ENCODE data around the gene ZNF568. TPM values are rescaled to one million over a fixed set of nuclear protein-coding genes. Genes with fewer than 3 reads are reported as not detected.

Gene ZNF568
- 7.2 TPM for total RNA-seq
- long read RNA-seq, partial matches to known transcripts = 0 of 5 reads
- long read RNA-seq, other reads (novel, unspliced or antisense) = 0 of 5 reads

DNA sequence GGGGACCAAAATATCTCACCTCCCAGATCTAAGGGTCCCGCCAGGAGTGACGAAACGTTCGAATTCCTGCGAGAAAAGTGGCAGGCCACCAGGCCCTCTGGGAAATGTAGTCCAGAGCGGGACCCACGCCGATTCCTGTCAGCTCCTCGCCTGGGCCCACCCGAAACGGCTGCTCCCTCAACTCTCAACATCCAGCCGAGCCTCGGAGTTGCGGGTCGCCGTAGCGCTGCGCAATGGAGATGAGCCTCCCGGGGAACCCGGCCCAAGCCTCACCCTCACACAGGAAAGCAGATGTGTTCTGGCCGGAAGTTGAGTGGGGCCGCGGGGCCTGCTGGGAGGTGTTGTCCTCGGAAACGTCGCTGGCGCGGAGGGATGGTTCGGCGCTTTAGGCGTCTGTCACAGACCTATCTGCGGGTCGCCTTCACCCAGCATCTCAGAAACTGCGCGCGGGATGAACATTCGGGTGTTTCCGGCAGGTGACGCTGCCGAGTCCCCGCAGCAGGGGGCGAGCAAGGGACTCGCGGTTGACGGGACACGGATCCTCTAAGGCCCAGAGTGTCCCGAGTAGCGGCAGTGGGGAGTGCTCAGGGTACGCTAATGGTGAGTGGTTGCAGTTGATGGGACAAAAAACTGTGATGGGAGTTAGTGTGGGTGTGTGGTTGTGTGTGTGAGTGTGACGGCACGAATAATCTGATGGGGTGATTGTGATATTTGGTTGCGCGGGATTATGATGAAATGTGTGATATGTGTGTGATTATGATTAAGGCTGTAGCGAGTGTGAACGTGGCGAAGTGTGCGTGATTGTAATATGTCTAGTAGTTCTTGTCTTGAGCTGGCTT, at the start of gene ZNF568, which contains the start of gene ZNF829:
TSS of gene ZNF568 (plus strand) at position 341 of the 839 bp plus-strand sequence. CDS start 6,439 bp downstream, outside the sequence.
TSS of gene ZNF829 (minus strand) at position 300 of the 839 bp plus-strand sequence. CDS start 1,124 bp downstream, outside the sequence.
- DNase-seq (peak; percentile 94), ATAC-seq (ENCODE audit: poor library complexity) (peak; percentile 99)
- intact Hi-C loops (cut with DNase I) = no loop called here

DNA sequence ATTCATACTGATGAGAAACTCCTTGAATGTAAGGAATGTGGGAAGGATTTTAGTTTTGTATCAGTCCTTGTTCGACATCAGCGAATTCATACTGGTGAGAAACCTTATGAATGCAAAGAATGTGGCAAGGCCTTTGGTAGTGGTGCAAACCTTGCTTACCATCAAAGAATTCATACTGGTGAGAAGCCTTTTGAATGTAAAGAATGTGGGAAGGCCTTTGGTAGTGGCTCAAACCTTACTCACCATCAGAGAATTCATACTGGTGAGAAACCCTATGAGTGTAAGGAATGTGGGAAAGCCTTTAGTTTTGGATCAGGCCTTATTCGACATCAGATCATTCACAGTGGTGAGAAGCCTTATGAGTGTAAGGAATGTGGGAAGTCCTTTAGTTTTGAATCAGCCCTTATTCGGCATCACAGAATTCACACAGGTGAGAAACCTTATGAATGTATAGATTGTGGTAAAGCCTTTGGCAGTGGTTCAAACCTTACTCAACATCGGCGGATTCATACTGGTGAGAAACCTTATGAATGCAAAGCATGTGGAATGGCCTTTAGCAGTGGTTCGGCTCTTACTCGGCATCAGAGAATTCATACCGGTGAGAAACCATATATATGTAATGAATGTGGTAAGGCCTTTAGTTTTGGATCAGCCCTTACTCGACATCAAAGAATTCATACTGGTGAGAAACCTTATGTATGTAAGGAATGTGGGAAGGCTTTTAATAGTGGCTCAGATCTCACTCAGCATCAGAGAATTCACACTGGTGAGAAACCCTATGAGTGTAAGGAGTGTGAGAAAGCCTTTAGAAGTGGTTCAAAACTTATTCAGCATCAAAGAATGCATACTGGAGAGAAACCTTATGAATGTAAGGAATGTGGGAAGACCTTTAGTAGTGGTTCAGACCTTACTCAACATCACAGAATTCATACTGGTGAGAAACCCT, 38.9 kb upstream of the ZNF568 start:
- ATAC-seq (ENCODE audit: poor library complexity) (no peak), DNase-seq (no peak)
- intact Hi-C loops (cut with DNase I) = no loop called here

DNA sequence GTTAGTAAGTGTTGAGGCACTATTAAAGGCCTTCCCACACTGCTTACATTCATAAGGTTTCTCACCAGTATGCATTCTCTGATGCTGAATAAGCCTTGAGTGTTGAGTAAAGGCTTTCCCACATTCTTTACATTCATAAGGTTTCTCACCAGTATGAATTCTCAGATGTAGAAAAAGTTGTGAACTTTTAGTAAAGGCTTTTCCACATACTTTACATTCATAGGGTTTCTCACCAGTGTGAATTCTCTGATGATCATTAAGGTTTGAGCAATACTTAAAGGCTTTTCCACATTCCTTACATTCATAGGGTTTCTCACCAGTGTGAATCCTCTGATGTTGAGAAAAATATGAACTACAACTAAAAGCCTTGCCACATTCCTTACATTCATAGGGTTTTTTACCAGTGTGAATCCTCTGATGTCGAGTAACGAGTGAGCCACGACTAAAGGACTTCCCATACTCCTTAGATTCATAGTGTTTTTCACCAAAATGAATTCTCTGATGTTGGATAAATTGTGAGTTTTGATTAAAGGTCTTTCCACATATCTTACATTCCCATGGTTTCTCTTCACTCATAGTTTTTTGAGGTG, 24.3 kb upstream of the ZNF568 start:
- ATAC-seq (ENCODE audit: poor library complexity) (no peak), DNase-seq (no peak)
- intact Hi-C loops (cut with DNase I) = no loop called here

DNA sequence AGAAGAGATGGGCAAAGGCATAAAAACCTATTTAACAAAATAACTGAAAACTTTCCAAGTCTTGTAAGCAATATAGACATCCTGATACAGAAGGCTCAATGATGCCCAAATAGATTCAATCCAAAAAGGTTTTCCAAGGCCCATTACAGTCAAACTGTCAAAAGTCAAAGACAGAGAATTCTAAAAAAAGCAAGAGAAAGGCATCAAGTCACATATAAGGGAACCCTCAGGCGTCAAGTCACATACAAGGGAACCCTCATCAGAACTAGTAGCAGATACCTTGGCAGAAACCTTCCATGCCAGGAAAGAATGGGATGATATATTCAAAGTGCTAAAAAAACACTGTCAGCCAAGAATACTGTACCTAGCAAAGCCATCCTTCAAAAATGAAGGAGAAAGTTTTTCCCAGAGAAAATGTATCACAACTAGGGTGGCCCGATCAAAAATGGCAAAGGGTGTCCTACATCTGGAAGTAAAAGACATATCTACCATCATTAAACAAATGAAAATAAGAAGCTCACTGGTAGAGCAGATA, 21.2 kb upstream of the ZNF568 start:
- no peak for ATAC-seq (ENCODE audit: poor library complexity)

DNA sequence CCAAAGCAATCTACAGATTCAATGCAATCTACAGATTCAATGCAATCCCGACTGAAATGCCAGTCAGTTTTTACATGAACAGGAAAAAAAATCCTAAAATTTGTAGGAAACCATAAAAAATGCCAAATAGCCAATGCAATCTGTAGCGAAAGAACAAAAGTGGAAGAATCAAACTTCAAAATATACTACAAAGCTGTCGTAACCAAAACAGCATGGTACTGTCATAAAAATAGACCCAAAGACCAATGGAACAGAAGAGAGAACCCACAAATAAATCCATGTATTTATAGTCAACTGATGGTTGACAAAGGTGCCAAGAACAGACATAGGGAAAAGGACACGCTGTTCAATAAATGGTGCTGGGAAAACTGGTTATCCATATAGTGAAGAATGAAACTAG, 17.7 kb upstream of the ZNF568 start:
- DNase-seq = no peak
- intact Hi-C loops (cut with DNase I) = no loop called here
- no peak for ATAC-seq (ENCODE audit: poor library complexity)

More for the DNA sequence above, 21.2 kb upstream of the ZNF568 start:
- no peak for DNase-seq
- intact Hi-C loops (cut with DNase I) = no loop called here

DNA sequence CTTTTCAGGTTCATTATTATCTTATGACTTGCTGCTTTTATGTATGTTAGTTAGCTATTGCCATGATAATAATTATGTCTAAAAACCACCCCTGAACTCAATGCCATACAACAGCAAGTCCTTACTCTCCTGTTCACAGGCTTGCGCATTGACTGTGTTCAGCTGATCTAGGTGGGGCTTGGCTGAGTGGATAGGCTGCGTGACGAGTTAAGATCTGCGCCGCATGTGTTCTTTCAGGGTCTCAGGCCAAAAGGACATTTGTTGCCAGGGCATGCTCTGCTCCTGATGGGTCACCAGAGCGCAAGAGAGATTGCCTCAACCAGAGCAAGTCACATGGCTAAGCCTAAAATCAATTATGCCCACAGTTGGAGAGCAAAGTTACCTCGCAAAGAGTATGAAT, 859 bp downstream of the ZNF568 start:
- DNase-seq (no peak), ATAC-seq (ENCODE audit: poor library complexity) (no peak)
- intact Hi-C loops (cut with DNase I) = no loop called here

DNA sequence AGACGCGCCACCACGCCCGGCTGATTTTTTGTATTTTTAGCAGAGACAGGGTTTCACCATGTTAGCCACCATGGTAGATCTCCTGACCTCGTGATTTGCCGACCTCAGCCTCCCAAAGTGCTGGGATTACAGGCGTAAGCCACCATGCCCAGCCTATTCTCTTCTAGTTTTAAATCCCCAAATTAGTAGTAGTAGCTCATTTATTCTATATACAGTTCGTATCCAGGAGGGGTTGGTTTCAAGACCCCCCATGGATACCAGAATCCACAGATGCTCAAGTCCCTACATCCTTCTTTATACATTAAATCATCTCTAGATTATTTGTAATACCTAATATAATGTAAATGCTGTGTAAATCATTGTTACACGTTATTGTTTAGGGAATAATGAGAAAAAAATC, 2.0 kb downstream of the ZNF568 start:
- intact Hi-C loops (cut with DNase I) = no loop called here
- no peak for ATAC-seq (ENCODE audit: poor library complexity)
- DNase-seq = no peak

DNA sequence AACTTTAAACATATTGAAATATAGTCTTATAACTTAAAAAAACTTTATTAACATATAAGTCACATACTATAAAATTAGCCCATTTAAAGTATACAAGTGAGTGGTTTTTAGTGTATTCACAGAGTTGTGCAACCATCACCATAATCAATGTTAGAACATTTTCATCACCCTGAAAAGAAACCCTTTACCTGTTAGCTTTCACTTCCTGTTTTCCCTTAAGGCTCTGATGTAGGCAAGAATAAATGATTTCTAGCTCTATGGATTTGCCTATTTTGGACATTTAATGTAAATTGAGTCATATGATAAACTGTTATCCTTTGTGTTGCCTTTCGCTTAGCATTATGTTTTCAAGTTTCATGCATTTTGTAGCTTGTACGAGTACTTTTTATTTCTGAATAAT, 15.6 kb downstream of the ZNF568 start:
- ATAC-seq (ENCODE audit: poor library complexity) = no peak
- intact Hi-C loops (cut with DNase I) = no loop called here
- DNase-seq = no peak

DNA sequence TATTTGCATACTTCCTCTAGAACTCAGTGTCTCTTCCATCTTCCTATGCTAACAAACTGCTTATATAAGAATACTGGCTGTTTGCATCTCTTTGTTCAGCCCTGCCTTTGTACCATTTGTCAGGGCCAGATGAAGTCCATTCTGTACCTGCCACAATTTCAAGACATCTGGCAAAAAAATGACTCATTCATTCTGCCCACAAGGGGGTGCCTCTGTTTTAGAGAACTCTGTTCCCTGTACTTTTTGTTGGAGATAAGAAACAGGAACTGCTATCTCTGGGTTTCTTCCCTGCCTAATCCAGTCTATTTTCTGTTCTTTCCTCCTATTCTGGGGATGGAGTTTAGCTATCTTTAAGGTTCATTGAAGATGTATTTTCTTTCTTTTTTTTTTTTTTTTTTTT, 23.0 kb downstream of the ZNF568 start:
- DNase-seq (no peak), ATAC-seq (ENCODE audit: poor library complexity) (no peak)
- intact Hi-C loops (cut with DNase I) = no loop called here

DNA sequence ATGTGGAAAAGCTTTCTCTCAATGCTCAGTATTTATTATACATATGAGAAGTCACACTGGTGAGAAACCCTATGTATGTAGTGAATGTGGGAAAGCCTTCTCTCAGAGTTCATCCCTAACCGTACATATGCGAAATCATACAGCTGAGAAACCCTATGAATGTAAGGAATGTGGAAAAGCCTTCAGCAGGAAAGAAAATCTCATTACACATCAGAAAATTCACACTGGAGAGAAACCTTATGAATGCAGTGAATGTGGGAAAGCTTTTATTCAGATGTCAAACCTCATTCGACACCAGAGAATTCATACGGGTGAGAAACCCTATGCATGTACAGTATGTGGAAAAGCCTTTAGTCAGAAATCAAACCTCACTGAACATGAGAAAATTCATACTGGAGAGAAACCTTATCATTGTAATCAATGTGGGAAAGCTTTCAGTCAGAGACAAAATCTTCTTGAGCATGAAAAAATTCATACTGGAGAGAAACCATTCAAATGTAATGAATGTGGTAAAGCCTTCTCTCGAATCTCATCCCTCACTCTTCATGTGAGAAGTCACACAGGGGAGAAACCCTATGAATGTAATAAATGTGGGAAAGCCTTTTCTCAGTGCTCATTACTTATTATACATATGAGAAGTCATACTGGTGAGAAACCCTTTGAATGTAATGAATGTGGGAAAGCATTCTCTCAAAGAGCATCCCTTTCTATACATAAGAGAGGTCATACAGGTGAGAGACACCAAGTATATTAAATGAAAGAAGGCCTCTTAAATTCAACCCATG, 34.4 kb downstream of the ZNF568 start:
- DNase-seq (no peak), ATAC-seq (ENCODE audit: poor library complexity) (no peak)
- intact Hi-C loops (cut with DNase I) = no loop called here

DNA sequence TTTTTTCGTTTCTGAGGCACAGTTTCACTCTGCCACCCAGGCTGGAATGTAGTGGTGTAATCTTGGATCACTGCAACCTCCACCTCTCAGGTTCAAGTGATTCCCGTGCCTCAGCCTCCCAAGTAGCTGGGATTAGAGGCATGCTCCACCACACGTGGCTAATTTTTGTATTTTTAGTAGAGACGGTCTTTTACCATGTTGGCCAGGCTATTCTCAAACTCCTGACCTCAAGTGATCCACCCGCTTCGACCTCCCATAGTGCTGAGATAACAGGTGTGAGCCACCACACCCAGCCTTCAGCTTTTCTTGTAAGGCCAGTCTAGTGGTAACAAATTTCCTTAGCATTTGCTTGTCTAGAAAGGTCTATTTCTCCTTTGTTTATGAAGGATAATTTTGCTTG, 46.2 kb downstream of the ZNF568 start:
- no peak for ATAC-seq (ENCODE audit: poor library complexity)
- DNase-seq = no peak
- intact Hi-C loops (cut with DNase I) = no loop called here

DNA sequence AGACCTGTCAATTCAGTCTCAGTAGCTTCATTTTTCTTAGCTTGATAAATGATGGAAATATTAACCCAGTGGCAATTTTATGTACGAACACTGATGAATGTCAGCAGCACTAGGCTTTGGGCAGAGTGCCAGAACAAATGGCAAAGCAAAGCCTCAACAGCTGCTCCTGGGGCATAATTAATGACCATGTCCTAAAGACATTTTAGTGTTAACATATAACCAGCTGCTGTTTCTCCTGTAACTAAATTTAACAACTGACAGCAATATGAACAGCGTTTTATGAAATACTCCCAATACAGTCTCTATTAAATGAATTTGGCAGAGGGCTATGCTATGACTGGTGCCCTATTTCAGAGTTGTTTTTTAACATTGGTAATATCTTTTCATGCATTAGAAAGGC, 47.1 kb downstream of the ZNF568 start:
- intact Hi-C loops (cut with DNase I) = no loop called here
- ATAC-seq (ENCODE audit: poor library complexity) = no peak

DNA sequence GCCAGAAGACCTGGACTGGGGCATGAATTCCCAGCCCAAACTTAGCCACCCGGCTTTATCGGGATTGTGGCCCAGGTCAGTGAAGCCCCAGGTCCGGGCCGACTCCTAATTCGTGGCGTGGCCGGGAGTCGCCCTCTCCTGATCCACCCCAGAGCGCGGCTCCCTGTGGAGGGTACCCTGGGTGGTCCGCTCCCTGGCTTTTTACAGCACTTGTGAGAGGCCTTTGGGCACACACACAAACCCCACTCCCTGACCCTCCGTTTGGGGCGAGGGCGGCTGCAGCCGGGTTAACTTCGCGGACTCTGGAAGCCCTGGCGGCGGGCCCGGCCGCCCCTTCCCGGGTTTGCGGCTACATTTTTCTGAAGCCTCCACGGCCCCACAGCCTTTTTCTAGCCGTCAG, 56.4 kb downstream of the ZNF568 start:
- intact Hi-C loops (cut with DNase I) = no loop called here
- ATAC-seq (ENCODE audit: poor library complexity) (peak; percentile 5), DNase-seq (no peak)

More for the DNA sequence above, 47.1 kb downstream of the ZNF568 start:
- DNase-seq = no peak

DNA sequence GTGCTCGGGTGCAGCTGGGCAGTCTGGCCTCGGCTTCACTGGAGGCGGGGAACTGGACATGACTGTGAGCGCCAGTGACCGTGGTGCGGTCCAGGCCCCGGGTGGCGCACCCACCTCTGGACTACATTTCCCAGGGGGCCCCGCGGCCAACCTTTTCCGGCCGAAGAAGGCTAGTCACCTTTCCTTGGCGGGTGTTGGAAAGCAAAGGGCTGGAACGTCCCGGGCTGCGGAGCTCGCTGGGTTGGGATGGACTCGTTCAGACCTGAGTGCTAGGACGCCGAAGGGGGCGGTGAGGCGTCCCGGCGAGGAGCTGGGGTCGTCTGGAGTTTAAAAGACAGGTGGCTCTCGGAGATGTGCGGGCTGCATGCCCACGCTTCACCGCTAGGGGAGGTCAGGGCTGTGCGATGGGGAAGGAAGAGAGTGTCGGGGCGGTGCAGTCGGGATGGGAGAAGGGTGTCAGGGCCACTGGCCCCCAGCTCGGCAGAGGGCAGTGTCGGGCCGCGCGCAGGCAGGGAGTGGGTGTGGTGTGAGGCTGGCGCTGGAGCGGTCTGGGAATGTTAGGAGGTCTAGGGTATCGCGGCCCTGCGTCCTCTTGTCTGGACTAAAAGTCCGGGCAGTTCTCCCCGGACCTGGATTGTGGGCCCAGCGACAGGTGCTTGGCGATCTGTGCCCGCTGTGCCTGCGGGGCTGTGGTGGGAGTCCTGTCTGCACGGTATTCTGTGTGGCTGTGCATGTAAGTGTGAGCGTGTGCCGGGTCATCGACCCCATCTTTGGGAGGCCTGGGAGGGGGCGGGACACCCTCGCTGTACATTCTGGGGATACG, 57.1 kb downstream of the ZNF568 start:
- ATAC-seq (ENCODE audit: poor library complexity) (peak; percentile 99), DNase-seq (peak; percentile 91)
- intact Hi-C loops (cut with DNase I) = no loop called here

DNA sequence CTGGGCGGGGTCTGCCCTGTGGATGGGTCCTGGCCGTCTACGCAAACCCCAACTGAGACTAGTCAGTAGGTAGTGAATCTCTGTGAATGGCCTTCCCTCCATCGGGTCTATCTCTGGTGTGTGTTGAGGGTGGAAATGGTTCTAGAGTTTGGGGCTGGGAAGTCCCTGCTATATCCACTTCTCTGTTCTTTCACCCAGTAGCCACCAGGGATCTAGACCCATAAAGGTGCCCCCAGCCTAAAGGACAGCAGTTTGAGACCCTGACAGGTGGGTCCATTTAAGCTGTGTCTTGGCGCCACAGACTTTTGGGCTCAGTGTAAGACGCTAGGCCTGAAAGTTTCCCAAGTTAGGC, 57.7 kb downstream of the ZNF568 start:
- ATAC-seq (ENCODE audit: poor library complexity) (no peak), DNase-seq (no peak)
- intact Hi-C loops (cut with DNase I) = no loop called here

DNA sequence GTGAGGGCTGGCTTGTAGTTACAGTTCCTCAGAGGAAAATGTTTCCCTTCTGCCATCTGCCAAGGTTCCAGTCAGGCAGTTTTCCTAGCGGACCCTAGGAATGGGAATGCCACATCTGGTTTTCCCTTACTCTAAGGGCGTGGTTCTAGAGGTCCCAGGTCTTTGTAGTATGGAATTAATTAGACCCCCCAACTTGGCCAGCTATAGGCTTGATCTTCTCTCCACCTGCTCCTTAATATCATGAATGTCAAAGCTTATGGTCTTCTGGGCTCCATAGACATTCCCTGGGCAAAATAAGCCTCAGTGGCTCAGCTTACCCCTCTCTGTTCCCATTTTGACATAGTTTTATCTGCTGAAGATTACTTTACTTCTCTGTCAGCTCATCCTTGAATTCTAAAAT, 70.0 kb downstream of the ZNF568 start:
- DNase-seq = no peak
- ATAC-seq (ENCODE audit: poor library complexity) = no peak
- intact Hi-C loops (cut with DNase I) = no loop called here

DNA sequence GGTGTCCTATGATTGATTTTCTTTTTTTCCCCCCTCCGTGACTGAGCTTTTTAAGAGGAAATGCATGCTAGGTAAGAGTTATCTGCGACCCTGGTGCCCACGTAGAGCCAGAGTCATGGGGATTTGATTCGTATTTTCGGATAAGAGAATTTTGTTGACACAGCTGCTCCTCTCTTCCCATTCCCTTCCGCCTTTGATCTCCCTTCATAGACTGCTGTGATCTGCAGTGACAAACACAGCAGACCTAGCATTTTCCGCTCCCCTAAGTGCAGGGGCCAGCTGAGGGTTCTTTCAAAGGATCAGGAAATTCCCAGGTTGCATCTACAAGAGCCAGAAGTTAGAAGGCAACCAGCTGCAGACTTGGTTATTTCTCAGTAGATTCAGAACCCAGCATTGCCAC, 70.5 kb downstream of the ZNF568 start:
- no peak for DNase-seq
- no peak for ATAC-seq (ENCODE audit: poor library complexity)
- intact Hi-C loops (cut with DNase I) = no loop called here

Data from Right ventricle myocardium superior (tissue), 1 donor.